ENCODE data around the gene IQGAP1.

DNA sequence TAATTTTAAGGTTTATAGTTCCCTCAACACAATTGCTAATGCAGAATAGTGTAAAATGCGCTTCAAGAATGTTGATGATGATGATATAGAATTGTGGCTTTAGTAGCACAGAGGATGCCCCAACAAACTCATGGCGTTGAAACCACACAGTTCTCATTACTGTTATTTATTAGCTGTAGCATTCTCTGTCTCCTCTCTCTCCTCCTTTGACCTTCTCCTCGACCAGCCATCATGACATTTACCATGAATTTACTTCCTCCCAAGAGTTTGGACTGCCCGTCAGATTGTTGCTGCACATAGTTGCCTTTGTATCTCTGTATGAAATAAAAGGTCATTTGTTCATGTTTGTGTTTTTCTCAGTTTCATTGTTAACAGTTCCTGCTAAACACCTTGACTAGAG lies 113.9 kb downstream of the IQGAP1 start:
- TF ChIP-seq SP1 (IDR thresholded peaks at IDR 0.05; ENCODE audit: low read depth): no peak
- TF ChIP-seq, protein P1, sequence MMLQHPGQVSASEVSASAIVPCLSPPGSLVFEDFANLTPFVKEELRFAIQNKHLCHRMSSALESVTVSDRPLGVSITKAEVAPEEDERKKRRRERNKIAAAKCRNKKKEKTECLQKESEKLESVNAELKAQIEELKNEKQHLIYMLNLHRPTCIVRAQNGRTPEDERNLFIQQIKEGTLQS (IDR thresholded peaks at IDR 0.05): no peak
- TF ChIP-seq, protein P2, sequence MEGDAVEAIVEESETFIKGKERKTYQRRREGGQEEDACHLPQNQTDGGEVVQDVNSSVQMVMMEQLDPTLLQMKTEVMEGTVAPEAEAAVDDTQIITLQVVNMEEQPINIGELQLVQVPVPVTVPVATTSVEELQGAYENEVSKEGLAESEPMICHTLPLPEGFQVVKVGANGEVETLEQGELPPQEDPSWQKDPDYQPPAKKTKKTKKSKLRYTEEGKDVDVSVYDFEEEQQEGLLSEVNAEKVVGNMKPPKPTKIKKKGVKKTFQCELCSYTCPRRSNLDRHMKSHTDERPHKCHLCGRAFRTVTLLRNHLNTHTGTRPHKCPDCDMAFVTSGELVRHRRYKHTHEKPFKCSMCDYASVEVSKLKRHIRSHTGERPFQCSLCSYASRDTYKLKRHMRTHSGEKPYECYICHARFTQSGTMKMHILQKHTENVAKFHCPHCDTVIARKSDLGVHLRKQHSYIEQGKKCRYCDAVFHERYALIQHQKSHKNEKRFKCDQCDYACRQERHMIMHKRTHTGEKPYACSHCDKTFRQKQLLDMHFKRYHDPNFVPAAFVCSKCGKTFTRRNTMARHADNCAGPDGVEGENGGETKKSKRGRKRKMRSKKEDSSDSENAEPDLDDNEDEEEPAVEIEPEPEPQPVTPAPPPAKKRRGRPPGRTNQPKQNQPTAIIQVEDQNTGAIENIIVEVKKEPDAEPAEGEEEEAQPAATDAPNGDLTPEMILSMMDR (IDR thresholded peaks at IDR 0.05 in 2 of 3, conservative IDR thresholded peaks at IDR 0.05 in 1 of 3; ENCODE audit: borderline replicate concordance in 1 of 3, insufficient read depth in 1 of 3, low read depth in 2 of 3, low read length in 2 of 3): no peak
- no peak for TF ChIP-seq EZH2 (IDR thresholded peaks at IDR 0.05)
- TF ChIP-seq, protein P3, sequence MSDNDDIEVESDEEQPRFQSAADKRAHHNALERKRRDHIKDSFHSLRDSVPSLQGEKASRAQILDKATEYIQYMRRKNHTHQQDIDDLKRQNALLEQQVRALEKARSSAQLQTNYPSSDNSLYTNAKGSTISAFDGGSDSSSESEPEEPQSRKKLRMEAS (IDR thresholded peaks at IDR 0.05): no peak
- TF ChIP-seq POLR2AphosphoS5 (IDR thresholded peaks at IDR 0.05; ENCODE audit: low read depth, low read length): no peak
- TF ChIP-seq JUND (IDR thresholded peaks at IDR 0.05): no peak
